ENCODE results near the gene LANCL2. TPM values are rescaled to one million over a fixed set of nuclear protein-coding genes. Genes with fewer than 3 reads are reported as not detected.

LANCL2 gene
- total and polyA plus RNA-seq, 2 experiments from 2014 or later = 7.3 to 10.7 TPM

GRCh38 chr7:55475855-55476803 lies 111.0 kb downstream of the LANCL2 start:
- Histone ChIP-seq H3K79me2 (replicated peaks; ENCODE audit: insufficient read depth) (no peaks in the 10 kb centered on the region), H3F3A (replicated peaks; ENCODE audit: low read depth) (no peaks in the 10 kb centered on the region), H4K20me1 (replicated peaks; ENCODE audit: insufficient read depth) (peaks cover 9% of the 10 kb centered on the region; the same call in 1 of the 2 replicates), H2AFZ (no peak overlapping the region), H3K4me2 (no peak overlapping the region), H3K4me1 (ENCODE audit: insufficient read depth) (peaks cover 6% of the 10 kb centered on the region; the same call in 1 of the 2 replicates), H3K36me3 (ENCODE audit: insufficient read depth) (no peaks in the 10 kb centered on the region), H3K4me3 (no peak overlapping the region), H3K9me2 (ENCODE audit: insufficient read depth) (no peaks in the 10 kb centered on the region), H3K27me3 (ENCODE audit: insufficient read depth) (no peaks in the 10 kb centered on the region), H3K27ac (ENCODE audit: low read depth) (no peak overlapping the region)
- Mint-ChIP-seq H3K4me3 (no peak overlapping the region), H3K27me3 (ENCODE audit: insufficient read depth, low read depth, poor library complexity) (peaks cover 6% of the 10 kb centered on the region), H3K4me1 (peaks cover 20% of the 10 kb centered on the region), H3K36me3 (ENCODE audit: low read depth) (peaks cover 8% of the 10 kb centered on the region), H3K27ac (no peak overlapping the region), H3K9me3 (no peaks in the 10 kb centered on the region; the same call in 2 of the 3 replicates)
- no peak for TF ChIP-seq EZH2 (IDR thresholded peaks at IDR 0.05; ENCODE audit: low read depth, unreplicated experiment)
- ATAC-seq (no peak), DNase-seq (ENCODE audit: low spot score) (no peak)

DNA sequence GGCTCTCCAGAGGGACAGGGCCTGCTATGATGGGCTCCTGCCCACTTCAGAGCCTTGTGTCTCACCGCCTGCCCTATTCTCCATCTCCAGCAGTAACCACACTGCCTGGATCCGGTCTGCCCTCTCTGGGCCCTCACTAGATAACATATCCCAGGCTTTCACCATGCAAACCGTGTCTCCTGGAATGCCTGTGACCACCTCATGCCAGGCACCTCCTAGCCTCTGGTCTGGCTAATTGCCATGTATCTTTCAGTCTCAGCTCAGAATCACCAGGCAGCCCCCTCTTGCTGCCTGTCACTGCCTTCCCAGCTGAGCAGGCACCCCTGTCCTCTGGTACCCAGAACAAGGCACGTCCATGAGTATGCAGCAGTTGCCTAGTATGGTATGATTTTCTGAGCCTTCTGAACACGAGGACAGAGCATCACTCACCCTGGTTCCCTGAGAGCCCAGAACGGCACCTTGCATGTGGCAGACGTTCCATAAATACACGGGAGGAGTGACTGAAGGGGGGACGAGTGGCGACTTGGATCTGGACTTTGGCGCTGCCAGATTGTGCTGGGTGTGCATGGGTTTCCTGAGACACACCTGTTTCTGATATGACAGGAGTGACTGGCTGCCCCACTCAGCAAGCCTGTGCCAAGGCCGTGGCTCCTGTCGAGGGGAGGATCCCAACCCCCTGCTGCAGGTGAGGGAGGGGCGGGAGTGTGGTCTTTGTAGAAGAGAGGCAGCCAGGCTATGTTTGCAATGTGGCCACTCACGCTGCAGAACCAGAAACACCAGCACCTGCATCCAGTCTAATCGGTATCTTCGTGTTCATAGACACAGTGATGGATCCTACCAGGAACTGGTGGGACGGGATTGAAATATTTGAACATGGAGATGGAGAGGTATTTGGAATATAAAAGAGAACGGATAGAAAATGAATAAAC lies 112.0 kb downstream of the LANCL2 start:
- Histone ChIP-seq H3K4me1 (ENCODE audit: insufficient read depth) (peaks cover 6% of the 10 kb centered on the region; the same call in 1 of the 2 replicates), H3K4me2 (no peak overlapping the region), H3K36me3 (ENCODE audit: insufficient read depth) (no peaks in the 10 kb centered on the region), H3F3A (replicated peaks; ENCODE audit: low read depth) (no peaks in the 10 kb centered on the region), H4K20me1 (replicated peaks; ENCODE audit: insufficient read depth) (peaks cover 9% of the 10 kb centered on the region; the same call in 1 of the 2 replicates), H3K79me2 (replicated peaks; ENCODE audit: insufficient read depth) (no peaks in the 10 kb centered on the region), H2AFZ (no peak overlapping the region), H3K4me3 (no peak overlapping the region), H3K9me2 (ENCODE audit: insufficient read depth) (no peaks in the 10 kb centered on the region), H3K27me3 (ENCODE audit: insufficient read depth) (no peaks in the 10 kb centered on the region), H3K27ac (ENCODE audit: low read depth) (no peak overlapping the region)
- ATAC-seq (no peak), DNase-seq (ENCODE audit: low spot score) (no peak)
- no peak overlapping the region; the same call in 1 of the 2 replicates for H3K27ac Mint-ChIP-seq
- peaks cover 24% of the 10 kb centered on the region for H3K4me1 Mint-ChIP-seq
- H3K4me3 Mint-ChIP-seq = no peak overlapping the region
- H3K36me3 Mint-ChIP-seq (ENCODE audit: low read depth) = peaks cover 5% of the 10 kb centered on the region; the same call in 2 of the 3 replicates
- H3K27me3 Mint-ChIP-seq (ENCODE audit: insufficient read depth, low read depth, poor library complexity) = peaks cover 6% of the 10 kb centered on the region
- H3K9me3 Mint-ChIP-seq = no peaks in the 10 kb centered on the region; the same call in 2 of the 3 replicates
- TF ChIP-seq STAT1 (IDR thresholded peaks at IDR 0.05; ENCODE audit: unreplicated experiment) (no peak), EZH2 (IDR thresholded peaks at IDR 0.05; ENCODE audit: low read depth, unreplicated experiment) (no peak), POLR2AphosphoS5 (IDR thresholded peaks at IDR 0.05; ENCODE audit: low read depth) (no peak), CREB1 (CRISPR knock-in tag; IDR thresholded peaks at IDR 0.05; ENCODE audit: low read depth) (no peak), NANOG (IDR thresholded peaks at IDR 0.05; ENCODE audit: borderline replicate concordance) (no peak), JUNB (IDR thresholded peaks at IDR 0.05; ENCODE audit: unreplicated experiment) (no peak), REST (IDR thresholded peaks at IDR 0.05; ENCODE audit: unreplicated experiment) (no peak)
- TF ChIP-seq, protein P1, sequence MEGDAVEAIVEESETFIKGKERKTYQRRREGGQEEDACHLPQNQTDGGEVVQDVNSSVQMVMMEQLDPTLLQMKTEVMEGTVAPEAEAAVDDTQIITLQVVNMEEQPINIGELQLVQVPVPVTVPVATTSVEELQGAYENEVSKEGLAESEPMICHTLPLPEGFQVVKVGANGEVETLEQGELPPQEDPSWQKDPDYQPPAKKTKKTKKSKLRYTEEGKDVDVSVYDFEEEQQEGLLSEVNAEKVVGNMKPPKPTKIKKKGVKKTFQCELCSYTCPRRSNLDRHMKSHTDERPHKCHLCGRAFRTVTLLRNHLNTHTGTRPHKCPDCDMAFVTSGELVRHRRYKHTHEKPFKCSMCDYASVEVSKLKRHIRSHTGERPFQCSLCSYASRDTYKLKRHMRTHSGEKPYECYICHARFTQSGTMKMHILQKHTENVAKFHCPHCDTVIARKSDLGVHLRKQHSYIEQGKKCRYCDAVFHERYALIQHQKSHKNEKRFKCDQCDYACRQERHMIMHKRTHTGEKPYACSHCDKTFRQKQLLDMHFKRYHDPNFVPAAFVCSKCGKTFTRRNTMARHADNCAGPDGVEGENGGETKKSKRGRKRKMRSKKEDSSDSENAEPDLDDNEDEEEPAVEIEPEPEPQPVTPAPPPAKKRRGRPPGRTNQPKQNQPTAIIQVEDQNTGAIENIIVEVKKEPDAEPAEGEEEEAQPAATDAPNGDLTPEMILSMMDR (conservative IDR thresholded peaks at IDR 0.05; ENCODE audit: low read depth in 2 of 2) = no peak

Measured in GM23338 (cell line).